SU-DHL-6 (cell line): ENCODE data around the gene TMEM192.
A peak's percentile ranks its signal among the peaks of the same experiment; 100 is the strongest.

Source experiments
- CTCF ChIP-seq: fragments of 200-600 bp; sonication (generic); IDR thresholded peaks from one replicate; pipeline ENCODE4 v1.5.1; 2017; ENCODE audit warnings: antibody characterized with exemption, mild to moderate bottlenecking, low read length, moderate library complexity; ENCODE audit not compliant: insufficient read depth, poor library complexity, severe bottlenecking
- EZH2phosphoT487 ChIP-seq: fragments of 200-600 bp; sonication (generic), shearing (Covaris generic); conservative IDR thresholded peaks from 2 replicates; pipeline ENCODE4 v1.6.1; 2018; ENCODE audit warnings: mild to moderate bottlenecking, antibody characterized with exemption, low read length, moderate library complexity, mixed read lengths

GRCh38 chr4:165131247-165131832 is 18.7 kb upstream of the TMEM192 start:
- peak; percentile 87 for TF ChIP-seq CTCF
- TF ChIP-seq EZH2phosphoT487: no peak
